ENCODE results near the gene SRGAP3.

SRGAP3 gene

GRCh38 chr3:9198899-9199335 lies 50.5 kb downstream of the SRGAP3 start:
- DNase-seq, result no peak

GRCh38 chr3:9198261-9198660 lies 51.2 kb downstream of the SRGAP3 start:
- DNase-seq, result no peak

GRCh38 chr3:9196020-9196419 lies 53.4 kb downstream of the SRGAP3 start:
- no peak for DNase-seq

GRCh38 chr3:9195390-9195789 lies 54.1 kb downstream of the SRGAP3 start:
- DNase-seq, result no peak

- DNase-seq, result no peak
Measured at GRCh38 chr3:9194509-9195184, 54.8 kb downstream of the SRGAP3 start.

GRCh38 chr3:9193633-9194195 lies 55.7 kb downstream of the SRGAP3 start:
- DNase-seq, result no peak

- DNase-seq, result no peak
Measured at GRCh38 chr3:9193211-9193610, 56.2 kb downstream of the SRGAP3 start.

- DNase-seq, result no peak
Measured at GRCh38 chr3:9192248-9193025, 57.0 kb downstream of the SRGAP3 start.

- DNase-seq, result no peak
Measured at GRCh38 chr3:9190276-9190675, 59.2 kb downstream of the SRGAP3 start.

- no peak for DNase-seq
Measured at GRCh38 chr3:9188583-9188982, 60.9 kb downstream of the SRGAP3 start.

- no peak for DNase-seq
Measured at GRCh38 chr3:9185701-9186100, 63.7 kb downstream of the SRGAP3 start.

- no peak for DNase-seq
Measured at GRCh38 chr3:9185046-9185445, 64.4 kb downstream of the SRGAP3 start.

- DNase-seq, result no peak
Measured at GRCh38 chr3:9184461-9184835, 65.0 kb downstream of the SRGAP3 start.

- DNase-seq, result peak; percentile 8
Measured at GRCh38 chr3:9183811-9184460, 65.5 kb downstream of the SRGAP3 start.

- DNase-seq, result no peak
Measured at GRCh38 chr3:9183011-9183410, 66.4 kb downstream of the SRGAP3 start.

GRCh38 chr3:9180764-9181117 lies 68.7 kb downstream of the SRGAP3 start:
- DNase-seq, result no peak

GRCh38 chr3:9179826-9180763 lies 69.4 kb downstream of the SRGAP3 start:
- no peak for DNase-seq

- DNase-seq, result no peak
Measured at GRCh38 chr3:9178697-9179096, 70.7 kb downstream of the SRGAP3 start.

GRCh38 chr3:9175421-9175820 lies 74.0 kb downstream of the SRGAP3 start:
- no peak for DNase-seq

- DNase-seq, result no peak
Measured at GRCh38 chr3:9173445-9173844, 76.0 kb downstream of the SRGAP3 start.

GRCh38 chr3:9172851-9173321 lies 76.6 kb downstream of the SRGAP3 start:
- no peak for DNase-seq

GRCh38 chr3:9170851-9171160 lies 78.6 kb downstream of the SRGAP3 start:
- DNase-seq, result no peak
